DMS79 treated with DMSO at 0.1 percent for 48 hours (cell line): ENCODE data around the gene PSMD1.
A peak's percentile ranks its signal among the peaks of the same experiment; 100 is the strongest.

Source experiments
- DNase-seq: peaks from one replicate; lab custom pipeline; 2025; lab: John Stamatoyannopoulos, UW

PSMD1 gene

GRCh38 chr2:231036131-231036530 is 20.5 kb upstream of the PSMD1 start:
- no peak for DNase-seq

DNA sequence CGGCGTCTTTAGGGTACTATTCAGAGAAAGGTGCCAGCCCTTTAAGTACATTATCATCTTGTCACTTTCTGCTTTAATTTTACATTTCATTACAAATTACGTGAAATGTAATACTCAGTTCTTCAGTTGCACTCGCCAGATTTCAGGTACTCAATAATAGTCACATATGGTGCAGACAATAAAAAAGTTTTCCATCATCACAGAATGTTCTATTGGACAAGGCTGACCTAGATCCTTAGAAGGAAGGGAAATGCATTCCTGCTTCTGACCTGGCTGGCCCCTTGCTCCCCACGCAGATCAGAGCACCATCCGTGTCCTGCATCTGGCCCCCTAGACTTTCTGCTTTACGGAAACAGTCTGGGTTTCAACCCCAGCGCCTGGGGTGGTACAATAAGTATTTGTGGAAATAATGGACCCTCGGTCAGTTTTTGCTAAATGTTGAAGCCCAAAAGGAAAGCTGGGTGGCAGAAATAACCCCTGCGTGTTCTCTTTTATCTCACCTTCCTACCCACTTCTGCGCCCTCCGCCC is 20.0 kb upstream of the PSMD1 start:
- DNase-seq: no peak

GRCh38 chr2:231037202-231037730 is 19.4 kb upstream of the PSMD1 start, which contains the start of gene C2orf72:
TSS of gene C2orf72 (plus strand) at chr2:231037523. CDS start at chr2:231037566, 43 bp downstream.
- DNase-seq: no peak

GRCh38 chr2:231037731-231038482 is 18.8 kb upstream of the PSMD1 start:
- DNase-seq: no peak

DNA sequence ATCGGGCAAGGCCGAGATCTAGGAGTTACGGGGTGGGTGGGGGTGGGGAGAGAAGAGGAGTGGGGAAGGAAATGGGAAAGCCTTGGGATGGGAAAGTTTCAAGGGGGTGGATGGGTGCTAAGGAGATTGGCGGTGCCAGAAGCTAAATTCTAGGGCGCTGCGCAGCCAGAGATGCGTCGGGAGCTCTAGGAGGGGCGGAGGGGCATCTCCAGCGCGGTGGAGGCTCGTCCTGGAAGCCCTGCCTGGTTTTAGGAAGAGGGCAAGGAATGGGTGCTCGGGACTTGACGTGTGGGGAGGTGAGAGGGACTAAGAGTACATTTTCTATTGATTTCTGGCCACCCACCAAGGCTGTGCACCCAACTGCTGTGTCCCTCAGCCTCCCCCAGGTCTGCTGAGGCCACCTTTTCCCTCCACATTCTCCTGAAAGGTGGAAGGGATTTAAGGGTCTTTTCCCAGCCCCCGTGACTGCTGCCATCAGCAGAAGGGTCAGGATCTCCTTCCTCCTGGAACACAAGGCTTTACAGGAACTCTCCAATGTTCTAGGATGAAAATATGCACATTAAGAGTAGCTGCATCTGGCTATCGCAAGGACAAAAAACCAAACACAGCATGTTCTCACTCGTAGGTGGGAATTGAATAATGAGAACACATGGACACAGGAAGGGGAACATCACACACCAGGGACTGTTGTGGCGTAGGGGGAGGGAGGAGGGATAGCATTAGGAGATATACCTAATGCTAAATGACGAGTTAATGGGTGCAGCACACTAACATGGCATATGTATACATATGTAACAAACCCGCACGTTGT is 18.0 kb upstream of the PSMD1 start:
- no peak for DNase-seq

- no peak for DNase-seq
Measured at GRCh38 chr2:231039294-231039664, 17.4 kb upstream of the PSMD1 start.

DNA sequence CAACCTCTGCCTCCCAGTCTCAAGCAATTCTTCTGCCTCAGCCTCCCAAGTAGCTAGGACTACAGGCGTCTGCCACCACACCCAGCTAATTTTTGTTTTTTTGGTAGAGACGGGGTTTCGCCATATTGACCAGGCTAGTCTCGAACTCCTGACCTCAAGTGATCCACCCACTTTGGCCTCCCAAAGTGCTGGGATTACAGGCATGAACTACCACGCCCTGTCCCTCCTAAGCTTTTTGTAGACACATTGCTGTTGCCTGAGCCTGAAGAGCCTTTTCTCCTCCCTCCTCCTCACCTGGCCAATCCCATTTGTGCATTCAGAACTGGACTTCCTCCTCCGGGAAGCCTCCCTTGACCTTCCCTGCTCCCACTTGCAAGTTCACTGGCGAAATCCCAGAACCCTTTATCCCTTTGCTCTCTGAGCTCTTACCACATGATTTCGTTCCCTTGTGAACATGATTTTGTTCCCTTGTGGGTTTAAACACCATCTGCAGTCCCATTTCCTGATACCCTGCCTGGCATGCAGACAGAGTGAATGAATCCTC is 16.8 kb upstream of the PSMD1 start:
- no peak for DNase-seq

- DNase-seq: no peak
Measured at GRCh38 chr2:231041061-231041689, 15.5 kb upstream of the PSMD1 start.

- DNase-seq: no peak
Measured at GRCh38 chr2:231043796-231044195, 12.9 kb upstream of the PSMD1 start.

- no peak for DNase-seq
Measured at GRCh38 chr2:231046916-231047273, 9.8 kb upstream of the PSMD1 start.

- no peak for DNase-seq
Measured at GRCh38 chr2:231047274-231047922, 9.3 kb upstream of the PSMD1 start.

- no peak for DNase-seq
Measured at GRCh38 chr2:231047923-231048915, 8.4 kb upstream of the PSMD1 start.

- DNase-seq: no peak
Measured at GRCh38 chr2:231049286-231050017, 7.2 kb upstream of the PSMD1 start.

GRCh38 chr2:231050018-231050901 is 6.4 kb upstream of the PSMD1 start:
- DNase-seq: no peak

DNA sequence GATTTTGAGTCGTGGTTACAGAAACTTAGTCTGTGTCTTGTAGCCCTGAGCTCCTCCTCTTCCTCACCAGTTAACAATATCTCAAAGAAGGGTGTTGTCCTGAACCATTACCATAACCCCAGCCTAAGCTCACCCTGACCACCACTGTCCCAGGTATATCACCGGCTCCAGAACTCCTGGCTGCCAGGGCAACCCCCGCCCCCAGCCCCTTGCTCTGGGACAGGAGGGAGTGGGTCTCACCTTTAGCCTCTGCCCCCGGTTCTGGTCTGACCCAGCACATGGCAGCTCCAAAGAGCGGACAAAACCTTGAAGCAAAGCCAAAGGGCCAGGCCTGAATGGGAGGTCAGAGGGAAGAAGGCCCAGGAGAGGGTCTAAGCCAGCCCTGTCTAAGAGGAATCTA is 5.6 kb upstream of the PSMD1 start:
- no peak for DNase-seq

DNA sequence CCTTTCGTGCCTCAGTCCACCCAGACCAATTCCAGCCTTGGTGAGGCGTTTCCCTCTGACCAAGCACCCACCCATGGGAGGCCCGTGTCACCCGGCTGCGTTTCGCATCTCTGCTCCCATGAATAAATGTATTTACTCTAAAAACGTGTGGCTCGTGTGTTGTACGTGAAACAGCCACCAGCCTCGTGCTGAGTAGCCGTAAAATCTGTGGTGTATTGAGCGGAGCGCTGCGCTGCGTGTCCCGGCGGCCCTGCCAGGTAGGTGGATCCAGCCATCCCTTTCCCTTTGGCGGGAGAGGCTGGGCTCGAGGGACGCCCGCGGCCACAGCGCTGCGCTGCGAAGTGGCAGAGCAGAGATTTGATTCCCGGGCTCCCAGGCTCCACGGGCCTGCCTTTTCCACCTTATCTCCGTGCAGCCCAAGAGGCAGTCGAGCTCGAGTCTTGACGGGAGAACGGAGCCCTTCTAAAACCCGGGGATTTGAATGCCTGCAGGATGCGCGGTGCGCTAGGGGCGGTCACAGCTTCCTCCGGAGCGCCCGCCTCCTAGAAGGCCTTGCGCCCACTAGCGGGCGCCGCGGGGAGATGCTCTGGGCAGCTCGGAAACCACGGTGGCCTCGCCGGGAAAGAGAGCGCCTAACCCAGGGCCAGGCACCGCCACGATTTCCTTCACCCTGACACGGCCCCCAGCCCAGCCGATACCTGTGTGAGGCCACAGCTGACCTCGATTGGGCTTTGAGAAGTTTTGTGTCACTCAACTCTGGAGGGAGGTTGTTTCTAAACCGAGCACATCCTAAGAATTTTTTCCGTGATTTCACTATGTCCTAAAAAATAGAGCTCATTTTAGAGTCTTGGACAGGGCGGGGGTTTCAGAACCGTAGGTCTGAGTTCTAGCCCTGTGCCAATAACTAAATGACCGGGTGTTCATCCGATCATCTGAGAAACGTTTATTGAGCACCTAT is 3.9 kb upstream of the PSMD1 start:
- peak; percentile 79 for DNase-seq

GRCh38 chr2:231053846-231054245 is 2.8 kb upstream of the PSMD1 start:
- DNase-seq: no peak
